Measurements from ENCODE around the gene CDRT15. TPM values are rescaled to one million over a fixed set of nuclear protein-coding genes. Genes with fewer than 3 reads are reported as not detected.
"Not testable (repeated sequence)": the region's sequence is repeated elsewhere in the genome, so short reads cannot be mapped to it uniquely, and the experiment has no call there.

Gene CDRT15
- total RNA-seq, 1 experiment from 2014 or later, result not detected

- Mint-ChIP-seq H3K36me3 (ENCODE audit: insufficient read depth, unreplicated experiment) (peaks cover 19% of the 10 kb centered on the region), H3K9me3 (ENCODE audit: unreplicated experiment) (no peaks in the 10 kb centered on the region), H3K27me3 (ENCODE audit: insufficient read depth, unreplicated experiment) (no peaks in the 10 kb centered on the region), H3K4me3 (ENCODE audit: unreplicated experiment) (no peak overlapping the region), H3K4me1 (ENCODE audit: insufficient read depth, unreplicated experiment) (peaks cover 14% of the 10 kb centered on the region), H3K27ac (ENCODE audit: low read depth, unreplicated experiment) (peak overlapping the region; percentile 70)
- TF ChIP-seq CTCF (IDR thresholded peaks at IDR 0.05; ENCODE audit: unreplicated experiment), result no peak
- no peak for DNase-seq (ENCODE audit: unreplicated experiment)
- intact Hi-C loops (cut with micrococcal nuclease), result no loop called here
- no TSS peak for BruUV-seq (replicated peaks)
- ChIA-PET POLR2A (interaction anchor here (1.2 kb wide), 1 partner anchor 9 kb away, joined by 5 read pairs; no protein-coding TSS in a partner anchor), CTCF (interaction anchor here (1.2 kb wide), 1 partner anchor 104 kb away, joined by 4 read pairs; the partner anchor contains the start of gene HS3ST3B1)
Observed at GRCh38 chr17:14197057-14197456, 39.6 kb downstream of the CDRT15 start.

GRCh38 chr17:14196377-14196997 is 40.2 kb downstream of the CDRT15 start:
- H3K36me3 Mint-ChIP-seq (ENCODE audit: insufficient read depth, unreplicated experiment), result peaks cover 19% of the 10 kb centered on the region
- no peaks in the 10 kb centered on the region for H3K27me3 Mint-ChIP-seq (ENCODE audit: insufficient read depth, unreplicated experiment)
- CTCF ChIA-PET, result interaction anchor here (0.8 kb wide), 1 partner anchor 278 kb away, joined by 4 read pairs; no protein-coding TSS in a partner anchor
- no peak for DNase-seq (ENCODE audit: unreplicated experiment)
- H3K9me3 Mint-ChIP-seq (ENCODE audit: unreplicated experiment), result no peaks in the 10 kb centered on the region
- peaks cover 9% of the 10 kb centered on the region for H3K4me1 Mint-ChIP-seq (ENCODE audit: insufficient read depth, unreplicated experiment)
- POLR2A ChIA-PET, result interaction anchor here (1.2 kb wide), 1 partner anchor 10 kb away, joined by 5 read pairs; no protein-coding TSS in a partner anchor
- no peak for TF ChIP-seq CTCF (IDR thresholded peaks at IDR 0.05; ENCODE audit: unreplicated experiment)
- H3K27ac Mint-ChIP-seq (ENCODE audit: low read depth, unreplicated experiment), result peak overlapping the region; percentile 70
- no peak overlapping the region for H3K4me3 Mint-ChIP-seq (ENCODE audit: unreplicated experiment)
- BruUV-seq (replicated peaks), result no TSS peak
- intact Hi-C loops (cut with micrococcal nuclease), result no loop called here

GRCh38 chr17:14192636-14193344 is 43.9 kb downstream of the CDRT15 start:
- intact Hi-C loops (cut with micrococcal nuclease); H3K9me3 Mint-ChIP-seq (ENCODE audit: unreplicated experiment); BruUV-seq (replicated peaks); H3K27ac Mint-ChIP-seq (ENCODE audit: low read depth, unreplicated experiment); DNase-seq (ENCODE audit: unreplicated experiment); H3K4me3 Mint-ChIP-seq (ENCODE audit: unreplicated experiment); H3K27me3 Mint-ChIP-seq (ENCODE audit: insufficient read depth, unreplicated experiment); POLR2A ChIA-PET; H3K4me1 Mint-ChIP-seq (ENCODE audit: insufficient read depth, unreplicated experiment); CTCF ChIA-PET: not testable (repeated sequence)
- peaks cover 13% of the 10 kb centered on the region for H3K36me3 Mint-ChIP-seq (ENCODE audit: insufficient read depth, unreplicated experiment)

- peaks cover 13% of the 10 kb centered on the region for H3K36me3 Mint-ChIP-seq (ENCODE audit: insufficient read depth, unreplicated experiment)
- POLR2A ChIA-PET; H3K27me3 Mint-ChIP-seq (ENCODE audit: insufficient read depth, unreplicated experiment); H3K9me3 Mint-ChIP-seq (ENCODE audit: unreplicated experiment); CTCF ChIA-PET; H3K4me1 Mint-ChIP-seq (ENCODE audit: insufficient read depth, unreplicated experiment); BruUV-seq (replicated peaks); H3K4me3 Mint-ChIP-seq (ENCODE audit: unreplicated experiment); DNase-seq (ENCODE audit: unreplicated experiment); H3K27ac Mint-ChIP-seq (ENCODE audit: low read depth, unreplicated experiment); intact Hi-C loops (cut with micrococcal nuclease): not testable (repeated sequence)
Observed at GRCh38 chr17:14192039-14192438, 44.6 kb downstream of the CDRT15 start.

- H3K4me1 Mint-ChIP-seq (ENCODE audit: insufficient read depth, unreplicated experiment); H3K4me3 Mint-ChIP-seq (ENCODE audit: unreplicated experiment); BruUV-seq (replicated peaks); POLR2A ChIA-PET; H3K27me3 Mint-ChIP-seq (ENCODE audit: insufficient read depth, unreplicated experiment); intact Hi-C loops (cut with micrococcal nuclease); DNase-seq (ENCODE audit: unreplicated experiment); CTCF ChIA-PET; H3K27ac Mint-ChIP-seq (ENCODE audit: low read depth, unreplicated experiment); H3K9me3 Mint-ChIP-seq (ENCODE audit: unreplicated experiment): not testable (repeated sequence)
- H3K36me3 Mint-ChIP-seq (ENCODE audit: insufficient read depth, unreplicated experiment), result peaks cover 13% of the 10 kb centered on the region
Observed at GRCh38 chr17:14191469-14191868, 45.2 kb downstream of the CDRT15 start.

GRCh38 chr17:14190774-14191173 is 45.9 kb downstream of the CDRT15 start:
- H3K36me3 Mint-ChIP-seq (ENCODE audit: insufficient read depth, unreplicated experiment); POLR2A ChIA-PET; CTCF ChIA-PET; H3K9me3 Mint-ChIP-seq (ENCODE audit: unreplicated experiment); H3K27me3 Mint-ChIP-seq (ENCODE audit: insufficient read depth, unreplicated experiment); BruUV-seq (replicated peaks); H3K4me3 Mint-ChIP-seq (ENCODE audit: unreplicated experiment); DNase-seq (ENCODE audit: unreplicated experiment); intact Hi-C loops (cut with micrococcal nuclease); H3K27ac Mint-ChIP-seq (ENCODE audit: low read depth, unreplicated experiment); H3K4me1 Mint-ChIP-seq (ENCODE audit: insufficient read depth, unreplicated experiment): not testable (repeated sequence)

GRCh38 chr17:14186443-14186842 is 50.2 kb downstream of the CDRT15 start:
- H3K4me3 Mint-ChIP-seq (ENCODE audit: unreplicated experiment); H3K4me1 Mint-ChIP-seq (ENCODE audit: insufficient read depth, unreplicated experiment); intact Hi-C loops (cut with micrococcal nuclease); DNase-seq (ENCODE audit: unreplicated experiment); H3K36me3 Mint-ChIP-seq (ENCODE audit: insufficient read depth, unreplicated experiment); BruUV-seq (replicated peaks); H3K27me3 Mint-ChIP-seq (ENCODE audit: insufficient read depth, unreplicated experiment); H3K9me3 Mint-ChIP-seq (ENCODE audit: unreplicated experiment); CTCF ChIA-PET; H3K27ac Mint-ChIP-seq (ENCODE audit: low read depth, unreplicated experiment); POLR2A ChIA-PET: not testable (repeated sequence)

Data from MCF 10A (cell line).